Measurements from ENCODE around the gene POTEC. TPM values are rescaled to one million over a fixed set of nuclear protein-coding genes. Genes with fewer than 3 reads are reported as not detected.
"Not testable (repeated sequence)": the region's sequence is repeated elsewhere in the genome, so short reads cannot be mapped to it uniquely, and the experiment has no call there.

POTEC gene
- total RNA-seq, 1 donor = 0.36 TPM

- H3K4me3 ChIP-seq (ENCODE audit: insufficient read depth, low read length); H3K9me3 ChIP-seq (ENCODE audit: low read depth, low read length); DNase-seq (ENCODE audit: insufficient read length, low spot score, missing footprints): not testable (repeated sequence)
Observed at GRCh38 chr18:14488789-14489188, 54.6 kb downstream of the POTEC start.

GRCh38 chr18:14486926-14487580 lies 56.3 kb downstream of the POTEC start:
- not testable (repeated sequence) for DNase-seq (ENCODE audit: insufficient read length, low spot score, missing footprints); H3K27ac ChIP-seq (ENCODE audit: low read depth, low read length); H3K79me2 ChIP-seq (ENCODE audit: insufficient read depth, low read length); H4K20me1 ChIP-seq (ENCODE audit: insufficient read depth, low read length); H3K27me3 ChIP-seq (ENCODE audit: insufficient read depth, low read length); H3K4me2 ChIP-seq (ENCODE audit: insufficient read depth, low read length); H3K4me3 ChIP-seq (ENCODE audit: insufficient read depth, low read length); H3K36me3 ChIP-seq (ENCODE audit: insufficient read depth, low read length); H3K9me3 ChIP-seq (ENCODE audit: low read depth, low read length); H2AFZ ChIP-seq (ENCODE audit: low read length); H3K4me1 ChIP-seq (ENCODE audit: insufficient read depth, low read length)

More at GRCh38 chr18:14488789-14489188, 54.6 kb downstream of the POTEC start:
- H3K27me3 ChIP-seq (ENCODE audit: insufficient read depth, low read length); H3K79me2 ChIP-seq (ENCODE audit: insufficient read depth, low read length); H3K36me3 ChIP-seq (ENCODE audit: insufficient read depth, low read length); H4K20me1 ChIP-seq (ENCODE audit: insufficient read depth, low read length); H3K4me2 ChIP-seq (ENCODE audit: insufficient read depth, low read length); H3K4me1 ChIP-seq (ENCODE audit: insufficient read depth, low read length); H2AFZ ChIP-seq (ENCODE audit: low read length); H3K27ac ChIP-seq (ENCODE audit: low read depth, low read length): not testable (repeated sequence)

GRCh38 chr18:14479076-14479475 lies 64.3 kb downstream of the POTEC start:
- not testable (repeated sequence) for H2AFZ ChIP-seq (ENCODE audit: low read length); H4K20me1 ChIP-seq (ENCODE audit: insufficient read depth, low read length); H3K79me2 ChIP-seq (ENCODE audit: insufficient read depth, low read length); H3K4me1 ChIP-seq (ENCODE audit: insufficient read depth, low read length); H3K27ac ChIP-seq (ENCODE audit: low read depth, low read length); H3K4me2 ChIP-seq (ENCODE audit: insufficient read depth, low read length); H3K4me3 ChIP-seq (ENCODE audit: insufficient read depth, low read length); DNase-seq (ENCODE audit: insufficient read length, low spot score, missing footprints); H3K36me3 ChIP-seq (ENCODE audit: insufficient read depth, low read length); H3K9me3 ChIP-seq (ENCODE audit: low read depth, low read length); H3K27me3 ChIP-seq (ENCODE audit: insufficient read depth, low read length)

- not testable (repeated sequence) for H3K4me1 ChIP-seq (ENCODE audit: insufficient read depth, low read length); H3K4me2 ChIP-seq (ENCODE audit: insufficient read depth, low read length); H3K4me3 ChIP-seq (ENCODE audit: insufficient read depth, low read length); H3K27ac ChIP-seq (ENCODE audit: low read depth, low read length); H3K27me3 ChIP-seq (ENCODE audit: insufficient read depth, low read length); H3K9me3 ChIP-seq (ENCODE audit: low read depth, low read length); H4K20me1 ChIP-seq (ENCODE audit: insufficient read depth, low read length); H3K36me3 ChIP-seq (ENCODE audit: insufficient read depth, low read length); DNase-seq (ENCODE audit: insufficient read length, low spot score, missing footprints); H3K79me2 ChIP-seq (ENCODE audit: insufficient read depth, low read length); H2AFZ ChIP-seq (ENCODE audit: low read length)
Observed at GRCh38 chr18:14475520-14475919, 67.9 kb downstream of the POTEC start.

- not testable (repeated sequence) for DNase-seq (ENCODE audit: insufficient read length, low spot score, missing footprints); H3K27ac ChIP-seq (ENCODE audit: low read depth, low read length); H3K9me3 ChIP-seq (ENCODE audit: low read depth, low read length); H3K79me2 ChIP-seq (ENCODE audit: insufficient read depth, low read length); H2AFZ ChIP-seq (ENCODE audit: low read length); H3K4me3 ChIP-seq (ENCODE audit: insufficient read depth, low read length); H3K27me3 ChIP-seq (ENCODE audit: insufficient read depth, low read length); H3K4me2 ChIP-seq (ENCODE audit: insufficient read depth, low read length); H3K36me3 ChIP-seq (ENCODE audit: insufficient read depth, low read length); H4K20me1 ChIP-seq (ENCODE audit: insufficient read depth, low read length)
- H3K4me1 ChIP-seq (ENCODE audit: insufficient read depth, low read length) = peaks cover 10% of the 10 kb centered on the region
Observed at GRCh38 chr18:14474752-14475151, 68.6 kb downstream of the POTEC start.

- H3K36me3 ChIP-seq (ENCODE audit: insufficient read depth, low read length) = not testable (repeated sequence)
Observed at GRCh38 chr18:14474007-14474720, 69.2 kb downstream of the POTEC start.

GRCh38 chr18:14473250-14474006 lies 70.0 kb downstream of the POTEC start:
- peak; percentile 52 for DNase-seq (ENCODE audit: insufficient read length, low spot score, missing footprints)
- not testable (repeated sequence) for H3K27me3 ChIP-seq (ENCODE audit: insufficient read depth, low read length); H2AFZ ChIP-seq (ENCODE audit: low read length); H4K20me1 ChIP-seq (ENCODE audit: insufficient read depth, low read length); H3K79me2 ChIP-seq (ENCODE audit: insufficient read depth, low read length); H3K36me3 ChIP-seq (ENCODE audit: insufficient read depth, low read length); H3K9me3 ChIP-seq (ENCODE audit: low read depth, low read length); H3K4me2 ChIP-seq (ENCODE audit: insufficient read depth, low read length); H3K4me3 ChIP-seq (ENCODE audit: insufficient read depth, low read length); H3K27ac ChIP-seq (ENCODE audit: low read depth, low read length)
- peaks cover 10% of the 10 kb centered on the region for H3K4me1 ChIP-seq (ENCODE audit: insufficient read depth, low read length)

More at GRCh38 chr18:14474007-14474720, 69.2 kb downstream of the POTEC start:
- DNase-seq (ENCODE audit: insufficient read length, low spot score, missing footprints); H3K27me3 ChIP-seq (ENCODE audit: insufficient read depth, low read length); H4K20me1 ChIP-seq (ENCODE audit: insufficient read depth, low read length); H3K9me3 ChIP-seq (ENCODE audit: low read depth, low read length); H3K79me2 ChIP-seq (ENCODE audit: insufficient read depth, low read length); H3K4me3 ChIP-seq (ENCODE audit: insufficient read depth, low read length); H2AFZ ChIP-seq (ENCODE audit: low read length); H3K4me2 ChIP-seq (ENCODE audit: insufficient read depth, low read length); H3K27ac ChIP-seq (ENCODE audit: low read depth, low read length): not testable (repeated sequence)
- H3K4me1 ChIP-seq (ENCODE audit: insufficient read depth, low read length) = peaks cover 10% of the 10 kb centered on the region

GRCh38 chr18:14471286-14471685 lies 72.1 kb downstream of the POTEC start:
- H3K27me3 ChIP-seq (ENCODE audit: insufficient read depth, low read length); DNase-seq (ENCODE audit: insufficient read length, low spot score, missing footprints); H3K4me3 ChIP-seq (ENCODE audit: insufficient read depth, low read length); H4K20me1 ChIP-seq (ENCODE audit: insufficient read depth, low read length); H3K79me2 ChIP-seq (ENCODE audit: insufficient read depth, low read length); H3K27ac ChIP-seq (ENCODE audit: low read depth, low read length); H2AFZ ChIP-seq (ENCODE audit: low read length); H3K4me2 ChIP-seq (ENCODE audit: insufficient read depth, low read length); H3K9me3 ChIP-seq (ENCODE audit: low read depth, low read length); H3K36me3 ChIP-seq (ENCODE audit: insufficient read depth, low read length): not testable (repeated sequence)
- H3K4me1 ChIP-seq (ENCODE audit: insufficient read depth, low read length) = peaks cover 10% of the 10 kb centered on the region
